ENCODE results near the gene TALDO1.
"Not testable (repeated sequence)": the region's sequence is repeated elsewhere in the genome, so short reads cannot be mapped to it uniquely, and the experiment has no call there.

The TALDO1 gene

GRCh38 chr11:719214-720016, 27.8 kb upstream of the TALDO1 start:
- DNase-seq (ENCODE audit: low spot score), result no peak

GRCh38 chr11:720017-720641, 27.1 kb upstream of the TALDO1 start:
- no peak for DNase-seq (ENCODE audit: low spot score)

- DNase-seq (ENCODE audit: low spot score), result peak; percentile 80
These were observed 26.5 kb upstream of the TALDO1 start for GRCh38 chr11:720642-721246.

- DNase-seq (ENCODE audit: low spot score), result peak; percentile 29
These were observed 26.0 kb upstream of the TALDO1 start for GRCh38 chr11:721247-721740.

GRCh38 chr11:721741-722345, 25.4 kb upstream of the TALDO1 start:
- DNase-seq (ENCODE audit: low spot score), result peak; percentile 87

GRCh38 chr11:722346-722811, 24.9 kb upstream of the TALDO1 start:
- no peak for DNase-seq (ENCODE audit: low spot score)

GRCh38 chr11:723120-723883, 24.0 kb upstream of the TALDO1 start:
- peak; percentile 60 for DNase-seq (ENCODE audit: low spot score)

GRCh38 chr11:724049-724777, 23.1 kb upstream of the TALDO1 start:
- no peak for DNase-seq (ENCODE audit: low spot score)

GRCh38 chr11:724778-725386, 22.4 kb upstream of the TALDO1 start:
- no peak for DNase-seq (ENCODE audit: low spot score)

GRCh38 chr11:725624-726202, 21.6 kb upstream of the TALDO1 start:
- DNase-seq (ENCODE audit: low spot score), result no peak

GRCh38 chr11:726278-727220, 20.7 kb upstream of the TALDO1 start:
- peak; percentile 64 for DNase-seq (ENCODE audit: low spot score)

- no peak for DNase-seq (ENCODE audit: low spot score)
These were observed 20.0 kb upstream of the TALDO1 start for GRCh38 chr11:727281-727701.

- peak; percentile 91 for DNase-seq (ENCODE audit: low spot score)
These were observed 19.2 kb upstream of the TALDO1 start for GRCh38 chr11:727859-728748.

- no peak for DNase-seq (ENCODE audit: low spot score)
These were observed 18.3 kb upstream of the TALDO1 start for GRCh38 chr11:728901-729491.

- DNase-seq (ENCODE audit: low spot score), result no peak
These were observed 17.7 kb upstream of the TALDO1 start for GRCh38 chr11:729492-730074.

GRCh38 chr11:733072-733471, 14.2 kb upstream of the TALDO1 start:
- no peak for DNase-seq (ENCODE audit: low spot score)

- DNase-seq (ENCODE audit: low spot score), result not testable (repeated sequence)
These were observed 12.7 kb upstream of the TALDO1 start for GRCh38 chr11:734541-734940.
